Measurements from ENCODE around the gene SEMA3C. TPM values are rescaled to one million over a fixed set of nuclear protein-coding genes. Genes with fewer than 3 reads are reported as not detected.

SEMA3C gene
- total RNA-seq, 6 donors from 2014 or later, result 30.7 to 81.7 (median 50.1) TPM

DNA sequence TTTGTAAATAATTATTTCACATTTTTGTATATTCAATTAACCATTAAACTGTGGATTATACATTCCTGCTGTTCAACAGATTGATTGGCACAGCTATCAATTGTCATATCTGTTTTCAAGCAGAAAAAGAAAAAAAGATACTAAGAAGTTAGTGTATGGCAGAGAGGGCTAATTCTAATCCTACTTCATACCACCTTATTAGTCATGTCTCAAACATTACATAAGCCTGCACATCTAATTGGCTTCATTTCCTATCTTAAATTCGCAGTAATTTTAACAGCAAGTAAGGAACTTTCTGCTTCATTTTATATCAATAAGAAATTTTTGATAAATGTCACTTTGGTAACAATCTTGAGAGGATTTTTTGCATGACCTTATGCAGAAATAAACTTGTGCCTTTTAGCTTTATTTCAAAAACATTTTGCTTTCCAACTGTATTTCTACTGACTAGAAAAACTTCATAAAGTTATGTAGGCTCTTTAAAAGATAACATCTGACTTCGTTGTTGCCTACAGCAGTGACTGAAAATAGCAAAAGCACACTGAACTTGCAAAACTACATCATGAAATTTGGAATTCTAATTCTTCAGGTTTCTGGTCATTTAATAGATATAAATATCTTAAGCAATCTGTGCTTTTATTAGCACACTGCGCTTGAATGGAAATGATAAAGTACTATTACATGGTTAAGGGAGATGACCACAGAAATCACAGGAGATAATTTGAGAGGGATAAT is 111.5 kb downstream of the SEMA3C start:
- DNase-seq, result no peak

DNA sequence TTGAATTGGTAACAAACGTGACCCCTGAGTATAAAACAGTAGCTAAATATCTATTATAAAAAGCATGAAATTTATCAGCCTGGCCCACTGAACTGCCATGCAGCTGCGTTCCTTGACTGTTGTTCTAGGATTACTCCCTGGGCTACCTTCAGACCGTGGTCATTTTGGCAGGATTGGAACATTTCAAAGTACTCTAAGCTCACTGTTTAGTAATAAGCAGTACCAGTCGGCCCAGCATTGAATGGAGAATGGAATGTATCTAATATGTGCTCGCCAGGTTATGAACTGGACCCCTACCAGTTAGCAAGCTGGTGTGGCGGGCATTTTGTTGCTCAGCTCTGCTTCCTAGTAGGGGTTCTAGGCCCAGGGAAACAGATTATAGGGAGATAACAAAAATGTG is 112.2 kb downstream of the SEMA3C start:
- WGBS, 2 donors, result 88 to 89% methylated on average over 6 of the region's 6 CpGs
- ATAC-seq (ENCODE audit: low FRiP score in 2 of 2) (no peak), DNase-seq (no peak)
- Histone ChIP-seq H3K27ac (no peak overlapping the region), H3K4me1 (no peaks in the 10 kb centered on the region), H3K36me3 (no peaks in the 10 kb centered on the region), H3K9me3 (no peaks in the 10 kb centered on the region), H3K4me3 (no peak overlapping the region), H3K27me3 (no peaks in the 10 kb centered on the region)
- TF ChIP-seq POLR2AphosphoS5 (IDR thresholded peaks at IDR 0.05) (no peak), POLR2A (IDR thresholded peaks at IDR 0.05) (no peak), EP300 (IDR thresholded peaks at IDR 0.05) (no peak)
- TF ChIP-seq, protein P1, sequence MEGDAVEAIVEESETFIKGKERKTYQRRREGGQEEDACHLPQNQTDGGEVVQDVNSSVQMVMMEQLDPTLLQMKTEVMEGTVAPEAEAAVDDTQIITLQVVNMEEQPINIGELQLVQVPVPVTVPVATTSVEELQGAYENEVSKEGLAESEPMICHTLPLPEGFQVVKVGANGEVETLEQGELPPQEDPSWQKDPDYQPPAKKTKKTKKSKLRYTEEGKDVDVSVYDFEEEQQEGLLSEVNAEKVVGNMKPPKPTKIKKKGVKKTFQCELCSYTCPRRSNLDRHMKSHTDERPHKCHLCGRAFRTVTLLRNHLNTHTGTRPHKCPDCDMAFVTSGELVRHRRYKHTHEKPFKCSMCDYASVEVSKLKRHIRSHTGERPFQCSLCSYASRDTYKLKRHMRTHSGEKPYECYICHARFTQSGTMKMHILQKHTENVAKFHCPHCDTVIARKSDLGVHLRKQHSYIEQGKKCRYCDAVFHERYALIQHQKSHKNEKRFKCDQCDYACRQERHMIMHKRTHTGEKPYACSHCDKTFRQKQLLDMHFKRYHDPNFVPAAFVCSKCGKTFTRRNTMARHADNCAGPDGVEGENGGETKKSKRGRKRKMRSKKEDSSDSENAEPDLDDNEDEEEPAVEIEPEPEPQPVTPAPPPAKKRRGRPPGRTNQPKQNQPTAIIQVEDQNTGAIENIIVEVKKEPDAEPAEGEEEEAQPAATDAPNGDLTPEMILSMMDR (IDR thresholded peaks at IDR 0.05), result no peak

More for the DNA sequence above, 111.5 kb downstream of the SEMA3C start:
- Histone ChIP-seq H3K4me1 (no peaks in the 10 kb centered on the region), H3K9me3 (no peaks in the 10 kb centered on the region), H3K27ac (no peak overlapping the region), H3K36me3 (no peaks in the 10 kb centered on the region), H3K27me3 (no peaks in the 10 kb centered on the region), H3K4me3 (no peak overlapping the region)
- ATAC-seq (ENCODE audit: low FRiP score in 2 of 2), result no peak
- WGBS, 2 donors, result 82 to 84% methylated on average over 3 of the region's 3 CpGs
- TF ChIP-seq POLR2A (IDR thresholded peaks at IDR 0.05) (no peak), POLR2AphosphoS5 (IDR thresholded peaks at IDR 0.05) (no peak), EP300 (IDR thresholded peaks at IDR 0.05) (no peak)
- TF ChIP-seq, protein P1 (IDR thresholded peaks at IDR 0.05), result no peak

DNA sequence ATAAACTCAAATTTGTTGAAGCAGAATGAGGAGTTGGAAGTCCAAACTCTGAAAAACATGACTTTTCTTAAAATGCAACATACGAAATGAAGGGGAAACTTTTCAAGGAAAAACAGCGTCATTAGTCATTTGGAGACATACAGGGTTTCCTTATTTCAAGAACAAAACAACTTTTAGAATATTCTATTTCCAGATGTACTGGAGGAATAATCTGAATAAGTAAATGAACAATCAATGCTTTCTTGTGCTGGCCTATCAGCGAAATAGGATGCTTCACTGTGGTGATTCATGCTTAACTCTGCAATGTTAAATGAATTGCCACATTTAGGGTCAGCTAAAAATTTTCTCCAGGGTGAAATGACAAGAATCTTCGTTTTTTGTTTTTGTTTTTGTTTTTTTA is 114.3 kb downstream of the SEMA3C start:
- Histone ChIP-seq H3K4me1 (no peaks in the 10 kb centered on the region), H3K27me3 (no peaks in the 10 kb centered on the region), H3K4me3 (no peak overlapping the region), H3K9me3 (no peaks in the 10 kb centered on the region), H3K36me3 (no peaks in the 10 kb centered on the region), H3K27ac (no peak overlapping the region)
- WGBS, 2 donors, result 84 to 85% methylated on average over 4 of the region's 4 CpGs
- TF ChIP-seq POLR2A (IDR thresholded peaks at IDR 0.05), result no peak
- no peak for TF ChIP-seq EP300 (IDR thresholded peaks at IDR 0.05)
- DNase-seq, result no peak
- ATAC-seq (ENCODE audit: low FRiP score in 2 of 2), result no peak

DNA sequence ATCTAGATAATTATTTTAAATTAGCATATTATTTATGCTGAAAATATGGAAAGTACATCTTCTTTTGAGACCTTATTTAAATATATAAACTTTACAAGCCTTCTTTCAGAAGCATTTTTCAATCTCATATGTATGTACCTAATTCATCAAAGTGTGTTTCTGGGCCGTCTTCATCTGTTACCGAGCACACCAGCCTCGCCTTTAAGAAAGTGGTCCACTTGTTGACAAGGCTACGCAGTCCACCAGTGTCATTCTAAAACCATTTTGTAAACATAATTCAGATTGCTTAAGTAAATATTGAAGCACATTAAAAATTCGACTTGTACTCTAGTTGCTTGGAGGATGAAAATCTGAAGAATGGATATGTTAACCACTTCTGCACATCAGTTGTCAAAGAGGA is 116.3 kb downstream of the SEMA3C start:
- 64 to 76% methylated on average over 5 of the region's 5 CpGs for WGBS, 2 donors
- no peak for DNase-seq
- no peaks in the 10 kb centered on the region for H3K36me3 ChIP-seq
- no peak overlapping the region for H3K27ac ChIP-seq
- no peak for ATAC-seq (ENCODE audit: low FRiP score in 2 of 2)
- no peaks in the 10 kb centered on the region for H3K9me3 ChIP-seq
- H3K27me3 ChIP-seq, result no peaks in the 10 kb centered on the region
- H3K4me3 ChIP-seq, result no peak overlapping the region
- TF ChIP-seq POLR2A (IDR thresholded peaks at IDR 0.05) (no peak), POLR2AphosphoS5 (IDR thresholded peaks at IDR 0.05) (no peak), EP300 (IDR thresholded peaks at IDR 0.05) (no peak)
- H3K4me1 ChIP-seq, result no peaks in the 10 kb centered on the region

DNA sequence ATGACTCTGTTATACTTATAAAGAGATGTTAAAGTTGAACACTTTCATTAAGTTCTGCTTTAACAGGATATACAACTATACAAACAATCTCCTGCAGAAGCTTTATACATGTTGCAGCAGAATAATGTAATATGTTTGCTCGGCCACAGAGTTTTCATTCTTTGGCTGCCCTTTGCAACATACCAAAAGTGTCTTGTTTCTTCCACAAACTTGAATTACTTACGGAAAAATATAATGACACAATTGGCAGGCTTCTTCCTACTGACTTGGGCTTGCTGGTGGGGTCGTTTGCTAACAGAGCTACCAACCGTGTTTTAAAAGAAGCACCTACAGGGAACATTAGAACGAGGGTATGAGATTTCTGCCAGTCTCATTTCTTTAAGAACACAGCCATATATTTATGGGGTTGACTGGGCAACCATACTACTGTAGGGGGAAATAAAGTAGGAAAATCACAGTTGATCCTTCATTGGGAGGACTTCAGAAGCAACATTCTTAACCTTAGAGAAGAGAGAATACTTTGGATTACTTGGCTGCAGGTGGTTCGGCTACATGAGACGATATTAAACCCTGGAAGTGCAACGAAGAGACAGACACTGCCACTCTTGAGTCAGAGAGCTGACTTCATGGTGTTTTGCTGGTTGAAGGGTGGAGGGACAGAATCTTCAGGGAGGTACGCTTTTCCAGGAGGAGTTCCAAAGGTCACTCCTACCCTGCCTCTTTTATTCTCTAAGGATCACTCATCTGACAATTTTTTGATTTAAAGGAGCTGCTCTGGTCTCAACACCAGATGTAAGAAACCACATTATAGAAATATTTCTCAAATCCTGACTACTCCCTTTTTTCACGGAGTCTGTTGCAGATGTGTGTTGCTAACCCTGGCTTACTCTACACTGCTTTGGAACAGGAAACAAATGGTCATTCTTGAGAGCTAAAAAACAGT is 123.9 kb downstream of the SEMA3C start:
- no peak for DNase-seq

More for the DNA sequence above, 123.9 kb downstream of the SEMA3C start:
- ATAC-seq (ENCODE audit: low FRiP score in 2 of 2), result peak in 1 of 2 donors; percentile 88
- WGBS, 2 donors, result 78 to 84% methylated on average over 10 of the region's 10 CpGs
- Histone ChIP-seq H3K27ac (no peak overlapping the region), H3K4me3 (no peak overlapping the region), H3K4me1 (no peaks in the 10 kb centered on the region), H3K36me3 (no peaks in the 10 kb centered on the region), H3K27me3 (no peaks in the 10 kb centered on the region), H3K9me3 (no peaks in the 10 kb centered on the region)
- TF ChIP-seq POLR2A (IDR thresholded peaks at IDR 0.05), result no peak
- no peak for TF ChIP-seq POLR2AphosphoS5 (IDR thresholded peaks at IDR 0.05)
- TF ChIP-seq EP300 (IDR thresholded peaks at IDR 0.05), result no peak
- TF ChIP-seq, protein P1 (IDR thresholded peaks at IDR 0.05), result no peak

Measured in upper lobe of left lung (tissue), 6 donors.